Endothelial cell (in vitro differentiated cells): ENCODE measurements around the gene PLA2G5. TPM values are rescaled to one million over a fixed set of nuclear protein-coding genes. Genes with fewer than 3 reads are reported as not detected.

Experiments used
- DNase-seq: peaks from one replicate; pipeline ENCODE4 v3.0.0; 2021; ENCODE audit warnings: low spot score
- H3K27ac Mint-ChIP-seq: one replicate; pipeline ENCODE4 v1.8.0; 2021; ENCODE audit warnings: mixed read lengths, inconsistent platforms; ENCODE audit not compliant: unreplicated experiment
- H3K27me3 Mint-ChIP-seq: one replicate; pipeline ENCODE4 v1.8.0; 2021; ENCODE audit warnings: mild to moderate bottlenecking, moderate library complexity, mixed read lengths, inconsistent platforms; ENCODE audit not compliant: unreplicated experiment
- H3K36me3 Mint-ChIP-seq: one replicate; pipeline ENCODE4 v1.8.0; 2021; ENCODE audit warnings: mild to moderate bottlenecking, low read depth, mixed read lengths, inconsistent platforms; ENCODE audit not compliant: unreplicated experiment
- H3K4me1 Mint-ChIP-seq: one replicate; pipeline ENCODE4 v1.8.0; 2021; ENCODE audit warnings: mild to moderate bottlenecking, mixed read lengths, inconsistent platforms; ENCODE audit not compliant: unreplicated experiment
- H3K4me3 Mint-ChIP-seq: one replicate; pipeline ENCODE4 v1.8.0; 2021; ENCODE audit warnings: mild to moderate bottlenecking, mixed read lengths, inconsistent platforms; ENCODE audit not compliant: unreplicated experiment
- H3K9me3 Mint-ChIP-seq: one replicate; pipeline ENCODE4 v1.8.0; 2021; ENCODE audit warnings: mixed read lengths, inconsistent platforms; ENCODE audit not compliant: unreplicated experiment
- CTCF ChIP-seq: fragments of 200-600 bp; sonication (generic); IDR thresholded peaks from one replicate; pipeline ENCODE4 v1.5.0; 2021; ENCODE audit warnings: antibody characterized with exemption; ENCODE audit not compliant: unreplicated experiment
- total RNA-seq: library from RNA; stranded (reverse); fragmentation: NEBNext Ultra II Directional; extraction: Animal tissue kit (Norgen Biotek cat#: 25700); gene quantifications from one replicate; pipeline ENCODE4 v1.2.1, GENCODE V29; 2021; ENCODE audit not compliant: unreplicated experiment

PLA2G5 gene
- total RNA-seq, 1 donor from 2014 or later, result 0.77 TPM

DNA sequence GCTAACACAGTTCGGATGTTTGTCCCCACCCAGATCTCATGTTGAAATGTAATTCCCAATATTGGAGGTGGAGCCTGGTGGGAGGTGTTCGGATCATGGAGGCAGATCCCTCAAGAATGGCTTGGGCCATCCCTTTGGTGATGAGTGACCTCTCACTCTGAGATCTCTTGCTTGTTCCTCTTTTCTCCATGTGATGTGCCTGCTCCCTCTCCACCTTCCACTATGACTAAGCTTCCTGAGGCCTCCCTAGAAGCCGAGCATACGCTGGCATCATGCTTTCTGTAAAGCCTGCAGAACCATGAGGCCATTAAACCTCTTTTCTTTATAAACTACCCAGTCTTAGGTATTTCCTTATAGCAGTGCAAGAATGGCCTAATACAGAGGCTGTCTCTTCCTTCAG is 8.1 kb upstream of the PLA2G5 start:
- H3K27ac Mint-ChIP-seq, result no peak overlapping the region

GRCh38 chr1:20063861-20064292 is 6.1 kb upstream of the PLA2G5 start:
- Mint-ChIP-seq H3K4me3 (no peak overlapping the region), H3K36me3 (no peaks in the 10 kb centered on the region), H3K27me3 (no peaks in the 10 kb centered on the region), H3K27ac (no peak overlapping the region), H3K4me1 (no peaks in the 10 kb centered on the region), H3K9me3 (no peaks in the 10 kb centered on the region)
- DNase-seq, result no peak
- TF ChIP-seq CTCF, result no peak

More for the DNA sequence above, 8.1 kb upstream of the PLA2G5 start:
- Mint-ChIP-seq H3K27me3 (no peaks in the 10 kb centered on the region), H3K9me3 (no peaks in the 10 kb centered on the region), H3K4me3 (no peak overlapping the region), H3K36me3 (no peaks in the 10 kb centered on the region), H3K4me1 (no peaks in the 10 kb centered on the region)
- no peak for DNase-seq
- no peak for TF ChIP-seq CTCF

DNA sequence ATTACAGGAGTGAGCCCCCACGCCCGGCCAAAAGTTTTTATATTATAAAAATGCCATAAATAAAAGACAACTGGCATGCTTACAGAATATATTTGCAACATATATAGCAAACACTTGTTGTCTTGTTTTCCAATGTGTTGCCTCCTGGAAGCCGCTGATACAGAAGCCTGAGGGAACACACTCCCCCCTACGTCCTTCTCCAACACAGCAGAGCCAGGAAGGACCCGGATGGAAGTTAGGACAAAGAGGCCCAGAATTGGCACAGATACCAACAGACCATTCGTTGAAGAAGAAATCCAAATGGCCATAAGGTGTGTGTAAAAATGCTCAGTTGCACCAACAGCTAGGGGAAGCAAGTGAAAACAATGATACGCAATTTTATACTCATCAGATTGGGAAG is 1.3 kb upstream of the PLA2G5 start:
- TF ChIP-seq CTCF, result no peak
- DNase-seq, result no peak
- Mint-ChIP-seq H3K27me3 (peaks cover 5% of the 10 kb centered on the region), H3K36me3 (no peaks in the 10 kb centered on the region), H3K4me1 (no peaks in the 10 kb centered on the region), H3K9me3 (no peaks in the 10 kb centered on the region), H3K27ac (no peak overlapping the region), H3K4me3 (no peak overlapping the region)

- H3K27ac Mint-ChIP-seq, result no peak overlapping the region
Observed at GRCh38 chr1:20070357-20070756, 363 bp downstream of the PLA2G5 start.

DNA sequence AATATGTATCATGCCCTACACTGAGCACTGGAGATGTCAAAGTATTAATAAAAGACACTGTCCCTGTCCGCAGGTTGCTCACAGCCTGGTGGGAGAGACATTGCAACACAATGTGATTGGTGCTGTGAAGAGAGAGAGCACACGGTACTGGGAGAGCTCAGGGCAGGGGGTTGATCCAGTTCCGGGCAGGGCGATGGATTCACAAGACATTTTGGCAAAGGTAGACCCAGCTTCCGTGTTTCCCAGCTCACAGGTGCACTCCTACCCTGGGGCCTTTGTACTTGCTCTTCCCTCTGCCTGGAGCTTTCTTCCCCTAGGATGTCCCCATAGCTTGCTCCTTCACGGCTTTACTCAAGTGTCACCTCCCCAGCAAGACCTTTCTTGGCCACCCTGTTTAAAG is 1.4 kb downstream of the PLA2G5 start:
- TF ChIP-seq CTCF, result no peak
- Mint-ChIP-seq H3K36me3 (no peaks in the 10 kb centered on the region), H3K4me3 (no peak overlapping the region), H3K4me1 (no peaks in the 10 kb centered on the region), H3K27me3 (peaks cover 10% of the 10 kb centered on the region), H3K27ac (no peak overlapping the region), H3K9me3 (no peaks in the 10 kb centered on the region)
- no peak for DNase-seq

More at GRCh38 chr1:20070357-20070756, 363 bp downstream of the PLA2G5 start:
- H3K36me3 Mint-ChIP-seq, result no peaks in the 10 kb centered on the region
- H3K4me3 Mint-ChIP-seq, result no peak overlapping the region
- no peaks in the 10 kb centered on the region for H3K4me1 Mint-ChIP-seq
- H3K27me3 Mint-ChIP-seq, result peaks cover 7% of the 10 kb centered on the region
- no peak for DNase-seq
- H3K9me3 Mint-ChIP-seq, result no peaks in the 10 kb centered on the region
- TF ChIP-seq CTCF, result no peak
